ENCODE measurements around the gene ELL2. TPM values are rescaled to one million over a fixed set of nuclear protein-coding genes. Genes with fewer than 3 reads are reported as not detected.
"Not testable (repeated sequence)": the region's sequence is repeated elsewhere in the genome, so short reads cannot be mapped to it uniquely, and the experiment has no call there.

ELL2 gene
- total and polyA plus RNA-seq, 2 donors from 2014 or later: 10.1 to 37.2 TPM

DNA sequence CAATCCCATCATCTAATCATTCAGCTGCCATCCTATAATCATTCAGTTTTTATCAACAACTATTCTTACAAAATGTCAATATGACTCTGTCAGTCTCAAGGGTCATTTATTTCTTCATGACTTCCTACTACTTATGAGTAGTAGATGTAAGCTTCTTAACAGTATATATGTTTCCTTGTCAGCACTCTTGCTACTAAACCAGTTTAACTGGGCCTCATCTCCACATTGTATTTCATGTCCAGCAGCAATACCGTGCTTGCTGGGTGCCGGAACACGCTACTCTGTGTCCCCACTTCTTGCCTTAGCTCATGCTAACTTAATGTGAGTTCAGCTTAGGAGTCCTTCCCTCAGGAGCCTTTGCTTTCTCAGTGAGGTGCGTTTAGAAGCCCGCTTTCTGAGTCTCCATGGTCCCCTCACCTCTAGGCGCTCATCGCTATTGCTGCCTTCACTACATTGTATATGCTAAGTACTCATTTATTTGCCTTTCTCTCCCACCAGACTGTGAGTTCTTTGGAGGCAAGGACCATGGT is 32.9 kb downstream of the ELL2 start:
- no peak for FAIRE-seq

DNA sequence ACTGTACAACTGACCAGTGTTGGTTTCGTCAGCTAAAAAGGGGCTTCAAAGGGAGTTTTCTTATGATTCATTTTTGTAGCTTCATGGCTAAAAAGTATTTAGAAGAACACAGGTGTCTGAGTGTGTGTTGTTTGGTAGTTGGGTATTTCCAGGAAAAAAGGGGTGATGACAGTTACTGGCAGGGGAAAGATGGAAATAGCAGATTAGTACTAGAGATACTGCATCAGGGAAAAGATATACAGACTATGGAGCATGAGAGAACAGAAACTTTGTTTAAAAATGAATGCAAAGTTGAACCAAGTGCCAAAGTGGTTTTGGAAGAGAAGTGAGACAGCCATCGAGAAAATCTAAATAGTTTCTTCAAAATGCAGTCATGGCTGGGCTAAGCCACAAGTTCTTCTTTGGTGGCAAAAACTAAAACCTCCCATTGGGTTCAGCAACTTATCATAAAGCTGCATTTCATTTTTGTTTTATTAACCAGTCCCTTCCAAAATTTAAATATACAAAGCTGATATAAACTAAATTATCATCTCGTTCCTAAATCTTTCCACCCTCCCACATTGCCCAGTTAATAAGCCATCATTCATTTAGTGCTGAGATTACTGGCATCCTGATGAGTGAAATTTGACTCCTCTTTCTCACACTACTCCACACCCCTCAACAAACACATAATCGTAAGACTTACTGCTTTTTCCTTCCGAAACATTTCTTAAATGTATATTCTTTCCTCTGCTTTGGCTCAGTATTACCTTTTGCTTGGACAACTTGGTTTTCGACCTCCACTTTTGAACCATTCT is 33.5 kb downstream of the ELL2 start:
- Histone ChIP-seq H3K36me3 (ENCODE audit: control insufficient read depth in 2 of 3, insufficient read depth in 3 of 3, low read length in 3 of 3) (no peaks in the 10 kb centered on the region), H3K4me1 (ENCODE audit: control insufficient read depth in 2 of 3, insufficient read depth in 2 of 3, low read depth in 1 of 3, low read length in 3 of 3) (no peaks in the 10 kb centered on the region), H3K27me3 (ENCODE audit: control insufficient read depth, insufficient read depth, low read length) (no peaks in the 10 kb centered on the region), H3K4me3 (ENCODE audit: low read length in 3 of 3) (no peak overlapping the region), H3K9ac (ENCODE audit: low read length in 3 of 3) (no peak overlapping the region), H3K27ac (ENCODE audit: low read depth in 2 of 2, low read length in 2 of 2) (no peak overlapping the region), H3K9me3 (ENCODE audit: control insufficient read depth in 2 of 3, insufficient read depth in 1 of 3, low read length in 3 of 3) (no peaks in the 10 kb centered on the region)
- intact Hi-C loops (cut with DNase I): no loop called here
- DNase-seq (no peak), FAIRE-seq (no peak)
- TF ChIP-seq, protein P1, sequence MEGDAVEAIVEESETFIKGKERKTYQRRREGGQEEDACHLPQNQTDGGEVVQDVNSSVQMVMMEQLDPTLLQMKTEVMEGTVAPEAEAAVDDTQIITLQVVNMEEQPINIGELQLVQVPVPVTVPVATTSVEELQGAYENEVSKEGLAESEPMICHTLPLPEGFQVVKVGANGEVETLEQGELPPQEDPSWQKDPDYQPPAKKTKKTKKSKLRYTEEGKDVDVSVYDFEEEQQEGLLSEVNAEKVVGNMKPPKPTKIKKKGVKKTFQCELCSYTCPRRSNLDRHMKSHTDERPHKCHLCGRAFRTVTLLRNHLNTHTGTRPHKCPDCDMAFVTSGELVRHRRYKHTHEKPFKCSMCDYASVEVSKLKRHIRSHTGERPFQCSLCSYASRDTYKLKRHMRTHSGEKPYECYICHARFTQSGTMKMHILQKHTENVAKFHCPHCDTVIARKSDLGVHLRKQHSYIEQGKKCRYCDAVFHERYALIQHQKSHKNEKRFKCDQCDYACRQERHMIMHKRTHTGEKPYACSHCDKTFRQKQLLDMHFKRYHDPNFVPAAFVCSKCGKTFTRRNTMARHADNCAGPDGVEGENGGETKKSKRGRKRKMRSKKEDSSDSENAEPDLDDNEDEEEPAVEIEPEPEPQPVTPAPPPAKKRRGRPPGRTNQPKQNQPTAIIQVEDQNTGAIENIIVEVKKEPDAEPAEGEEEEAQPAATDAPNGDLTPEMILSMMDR (IDR thresholded peaks at IDR 0.05; ENCODE audit: borderline replicate concordance, extremely low read depth, insufficient read depth): no peak

More for the DNA sequence above, 32.9 kb downstream of the ELL2 start:
- Histone ChIP-seq H3K36me3 (ENCODE audit: control insufficient read depth in 2 of 3, insufficient read depth in 3 of 3, low read length in 3 of 3) (no peaks in the 10 kb centered on the region), H3K4me3 (ENCODE audit: low read length in 3 of 3) (no peak overlapping the region), H3K27me3 (ENCODE audit: control insufficient read depth, insufficient read depth, low read length) (no peaks in the 10 kb centered on the region), H3K27ac (ENCODE audit: low read depth in 2 of 2, low read length in 2 of 2) (no peak overlapping the region), H3K4me1 (ENCODE audit: control insufficient read depth in 2 of 3, insufficient read depth in 2 of 3, low read depth in 1 of 3, low read length in 3 of 3) (no peaks in the 10 kb centered on the region), H3K9ac (ENCODE audit: low read length in 3 of 3) (no peak overlapping the region), H3K9me3 (ENCODE audit: control insufficient read depth in 2 of 3, insufficient read depth in 1 of 3, low read length in 3 of 3) (no peaks in the 10 kb centered on the region)
- TF ChIP-seq, protein P1 (IDR thresholded peaks at IDR 0.05; ENCODE audit: borderline replicate concordance, extremely low read depth, insufficient read depth): no peak
- no peak for DNase-seq
- intact Hi-C loops (cut with DNase I): no loop called here

GRCh38 chr5:95927300-95927699 is 34.4 kb downstream of the ELL2 start:
- H3K9me3 ChIP-seq (ENCODE audit: control insufficient read depth in 2 of 3, insufficient read depth in 1 of 3, low read length in 3 of 3); FAIRE-seq; H3K27ac ChIP-seq (ENCODE audit: low read depth in 2 of 2, low read length in 2 of 2); H3K4me3 ChIP-seq (ENCODE audit: low read length in 3 of 3); DNase-seq; H3K36me3 ChIP-seq (ENCODE audit: control insufficient read depth in 2 of 3, insufficient read depth in 3 of 3, low read length in 3 of 3); intact Hi-C loops (cut with DNase I); H3K9ac ChIP-seq (ENCODE audit: low read length in 3 of 3); H3K27me3 ChIP-seq (ENCODE audit: control insufficient read depth, insufficient read depth, low read length); H3K4me1 ChIP-seq (ENCODE audit: control insufficient read depth in 2 of 3, insufficient read depth in 2 of 3, low read depth in 1 of 3, low read length in 3 of 3): not testable (repeated sequence)

DNA sequence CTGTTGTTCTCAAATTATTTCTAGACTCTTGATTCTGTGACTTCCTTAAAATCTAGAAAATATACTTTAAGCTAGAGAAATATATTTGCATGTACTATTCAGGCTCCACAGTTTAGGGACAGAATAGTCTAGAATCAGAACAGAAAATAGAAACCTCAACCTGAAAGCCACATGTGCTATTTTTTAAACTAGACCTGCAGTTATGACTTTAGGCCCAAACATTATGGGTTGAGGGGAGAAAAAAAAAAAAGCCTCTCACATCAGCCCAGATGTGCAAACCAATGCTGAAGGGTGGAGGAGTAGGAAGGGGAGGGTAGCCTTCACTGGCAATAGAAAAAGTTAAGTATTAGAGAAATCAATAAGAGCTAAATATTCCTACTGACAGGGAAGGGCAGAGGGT is 35.7 kb downstream of the ELL2 start:
- Histone ChIP-seq H3K4me3 (ENCODE audit: low read length in 3 of 3) (no peak overlapping the region), H3K36me3 (ENCODE audit: control insufficient read depth in 2 of 3, insufficient read depth in 3 of 3, low read length in 3 of 3) (no peaks in the 10 kb centered on the region), H3K27ac (ENCODE audit: low read depth in 2 of 2, low read length in 2 of 2) (no peak overlapping the region), H3K4me1 (ENCODE audit: control insufficient read depth in 2 of 3, insufficient read depth in 2 of 3, low read depth in 1 of 3, low read length in 3 of 3) (no peaks in the 10 kb centered on the region), H3K27me3 (ENCODE audit: control insufficient read depth, insufficient read depth, low read length) (no peaks in the 10 kb centered on the region), H3K9me3 (ENCODE audit: control insufficient read depth in 2 of 3, insufficient read depth in 1 of 3, low read length in 3 of 3) (no peaks in the 10 kb centered on the region), H3K9ac (ENCODE audit: low read length in 3 of 3) (no peak overlapping the region)
- intact Hi-C loops (cut with DNase I): no loop called here
- FAIRE-seq (no peak), DNase-seq (no peak)
- TF ChIP-seq, protein P1 (IDR thresholded peaks at IDR 0.05; ENCODE audit: borderline replicate concordance, extremely low read depth, insufficient read depth): no peak
